MM.1S (cell line): ENCODE data around the gene ATP6AP1.

ENCODE experiments used
- DNase-seq: peaks from one replicate; pipeline ENCODE4 v3.0.0-alpha.2; 2015
- H2AFZ ChIP-seq: fragments of 300-600 bp; sonication (generic); 2 replicates; pipeline ENCODE4 v1.6.0; 2016; ENCODE audit warnings: antibody characterized with exemption, low read length
- H3F3A ChIP-seq: fragments of 300-600 bp; sonication (generic); 2 replicates; pipeline ENCODE4 v1.6.1; 2016; ENCODE audit warnings: mild to moderate bottlenecking, antibody characterized with exemption, low read length, moderate library complexity, mixed read lengths; ENCODE audit not compliant: insufficient read depth
- H3K27ac ChIP-seq: fragments of 300-600 bp; sonication (generic); 2 replicates; pipeline ENCODE4 v1.5.1; 2016; ENCODE audit warnings: mild to moderate bottlenecking, low read length
- H3K27me3 ChIP-seq: fragments of 300-600 bp; sonication (generic); replicated peaks from 2 replicates; pipeline ENCODE4 v1.6.0; 2016; ENCODE audit warnings: low read length; ENCODE audit not compliant: insufficient read depth
- H3K36me3 ChIP-seq: fragments of 300-600 bp; sonication (generic); replicated peaks from 2 replicates; pipeline ENCODE4 v1.6.1; 2016; ENCODE audit warnings: mild to moderate bottlenecking, low read length, mixed read lengths; ENCODE audit not compliant: insufficient read depth
- H3K4me1 ChIP-seq: fragments of 300-600 bp; sonication (generic); 2 replicates; pipeline ENCODE4 v1.6.1; 2016; ENCODE audit warnings: low read length, mixed read lengths
- H3K4me2 ChIP-seq: fragments of 300-600 bp; sonication (generic); 2 replicates; pipeline ENCODE4 v1.6.0; 2016; ENCODE audit warnings: low read depth, low read length
- H3K4me3 ChIP-seq: fragments of 300-600 bp; sonication (generic); 2 replicates; pipeline ENCODE4 v1.5.1; 2016; ENCODE audit warnings: low read length, mixed read lengths
- H3K79me2 ChIP-seq: fragments of 300-600 bp; sonication (generic); 2 replicates; pipeline ENCODE4 v1.6.1; 2016; ENCODE audit warnings: mixed run types, low read length, mixed read lengths
- H3K9ac ChIP-seq: fragments of 300-600 bp; sonication (generic); 2 replicates; pipeline ENCODE4 v1.6.1; 2016; ENCODE audit warnings: low read length, mixed read lengths
- H3K9me2 ChIP-seq: fragments of 300-600 bp; sonication (generic); replicated peaks from 2 replicates; pipeline ENCODE4 v1.6.1; 2016; ENCODE audit warnings: mild to moderate bottlenecking, low read length, mixed read lengths; ENCODE audit not compliant: insufficient read depth
- H3K9me3 ChIP-seq: fragments of 300-600 bp; sonication (generic); replicated peaks from 2 replicates; pipeline ENCODE4 v1.6.1; 2016; ENCODE audit warnings: mild to moderate bottlenecking, low read length, mixed read lengths; ENCODE audit not compliant: insufficient read depth
- H4K20me1 ChIP-seq: fragments of 300-600 bp; sonication (generic); 2 replicates; pipeline ENCODE4 v1.6.1; 2016; ENCODE audit warnings: mild to moderate bottlenecking, low read length, moderate library complexity, mixed read lengths; ENCODE audit not compliant: insufficient read depth
- EZH2 ChIP-seq: fragments of 300-600 bp; sonication (generic); optimal IDR thresholded peaks from 2 replicates; pipeline ENCODE3; 2017; ENCODE audit warnings: low read depth, mild to moderate bottlenecking, antibody characterized with exemption, low read length, mixed read lengths
- EZH2phosphoT487 ChIP-seq: fragments of 300-600 bp; sonication (generic); IDR thresholded peaks from 2 replicates; pipeline ENCODE4 v1.6.1; 2018; ENCODE audit warnings: antibody characterized with exemption, low read length
- TF ChIP-seq, protein P1 (sequence below): fragments of 300-600 bp; sonication (generic); IDR thresholded peaks from 2 replicates; pipeline ENCODE4 v1.5.1; 2016; ENCODE audit warnings: antibody characterized with exemption, low read length, mixed read lengths

Gene ATP6AP1

GRCh38 chrX:154473683-154474082 is 45.2 kb downstream of the ATP6AP1 start:
- H3K4me1 ChIP-seq: no peaks in the 10 kb centered on the region
- H3F3A ChIP-seq: no peaks in the 10 kb centered on the region
- H3K9me2 ChIP-seq: no peaks in the 10 kb centered on the region
- no peak for DNase-seq
- H4K20me1 ChIP-seq: no peaks in the 10 kb centered on the region
- no peak overlapping the region for H2AFZ ChIP-seq
- no peaks in the 10 kb centered on the region for H3K36me3 ChIP-seq
- no peak overlapping the region for H3K4me3 ChIP-seq
- H3K9ac ChIP-seq: no peak overlapping the region
- no peak overlapping the region for H3K27ac ChIP-seq
- TF ChIP-seq EZH2phosphoT487 (no peak), EZH2 (no peak)
- TF ChIP-seq, protein P1, sequence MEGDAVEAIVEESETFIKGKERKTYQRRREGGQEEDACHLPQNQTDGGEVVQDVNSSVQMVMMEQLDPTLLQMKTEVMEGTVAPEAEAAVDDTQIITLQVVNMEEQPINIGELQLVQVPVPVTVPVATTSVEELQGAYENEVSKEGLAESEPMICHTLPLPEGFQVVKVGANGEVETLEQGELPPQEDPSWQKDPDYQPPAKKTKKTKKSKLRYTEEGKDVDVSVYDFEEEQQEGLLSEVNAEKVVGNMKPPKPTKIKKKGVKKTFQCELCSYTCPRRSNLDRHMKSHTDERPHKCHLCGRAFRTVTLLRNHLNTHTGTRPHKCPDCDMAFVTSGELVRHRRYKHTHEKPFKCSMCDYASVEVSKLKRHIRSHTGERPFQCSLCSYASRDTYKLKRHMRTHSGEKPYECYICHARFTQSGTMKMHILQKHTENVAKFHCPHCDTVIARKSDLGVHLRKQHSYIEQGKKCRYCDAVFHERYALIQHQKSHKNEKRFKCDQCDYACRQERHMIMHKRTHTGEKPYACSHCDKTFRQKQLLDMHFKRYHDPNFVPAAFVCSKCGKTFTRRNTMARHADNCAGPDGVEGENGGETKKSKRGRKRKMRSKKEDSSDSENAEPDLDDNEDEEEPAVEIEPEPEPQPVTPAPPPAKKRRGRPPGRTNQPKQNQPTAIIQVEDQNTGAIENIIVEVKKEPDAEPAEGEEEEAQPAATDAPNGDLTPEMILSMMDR: no peak
- H3K79me2 ChIP-seq: no peaks in the 10 kb centered on the region
- H3K9me3 ChIP-seq: no peaks in the 10 kb centered on the region
- no peak overlapping the region for H3K4me2 ChIP-seq
- H3K27me3 ChIP-seq: no peaks in the 10 kb centered on the region

DNA sequence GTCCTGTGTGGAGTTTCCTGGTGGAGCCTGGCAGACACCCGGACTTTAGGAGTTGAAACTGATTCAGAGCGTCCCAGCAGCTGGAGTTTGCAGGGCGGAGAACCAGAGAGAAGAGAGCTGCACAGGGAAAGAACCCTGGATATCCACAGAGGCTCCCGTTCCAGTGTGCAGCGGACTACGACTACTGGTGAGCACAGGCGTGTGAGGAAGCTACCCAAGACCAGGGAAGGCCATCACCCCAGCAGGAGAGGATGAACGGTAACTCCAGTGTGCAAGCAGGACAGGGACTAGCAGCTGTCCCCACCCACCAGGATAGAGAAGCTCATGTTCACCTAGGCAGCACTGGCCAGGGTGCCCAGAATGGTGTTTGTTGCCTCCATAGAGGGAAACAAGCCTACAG is 48.3 kb downstream of the ATP6AP1 start:
- Histone ChIP-seq H3K9me3 (no peaks in the 10 kb centered on the region), H3K27ac (no peak overlapping the region)

GRCh38 chrX:154477891-154478477 is 49.5 kb downstream of the ATP6AP1 start:
- H3K4me2 ChIP-seq: peak overlapping the region; percentile 60; the same call in 1 of the 2 replicates
- H3K9me3 ChIP-seq: no peaks in the 10 kb centered on the region
- no peaks in the 10 kb centered on the region for H3F3A ChIP-seq
- no peaks in the 10 kb centered on the region for H3K27me3 ChIP-seq
- no peak overlapping the region for H3K27ac ChIP-seq
- H4K20me1 ChIP-seq: no peaks in the 10 kb centered on the region
- H3K4me3 ChIP-seq: peak overlapping the region; percentile 47
- peak overlapping the region; percentile 61; the same call in 1 of the 2 replicates for H3K9ac ChIP-seq
- DNase-seq: no peak
- H3K36me3 ChIP-seq: no peaks in the 10 kb centered on the region
- no peak overlapping the region for H2AFZ ChIP-seq
- H3K9me2 ChIP-seq: no peaks in the 10 kb centered on the region
- TF ChIP-seq EZH2 (no peak), EZH2phosphoT487 (no peak)
- TF ChIP-seq, protein P1: no peak
- H3K79me2 ChIP-seq: no peaks in the 10 kb centered on the region
- no peaks in the 10 kb centered on the region for H3K4me1 ChIP-seq

More for the DNA sequence above, 48.3 kb downstream of the ATP6AP1 start:
- Histone ChIP-seq H3K79me2 (no peaks in the 10 kb centered on the region), H3K9me2 (no peaks in the 10 kb centered on the region), H3K4me2 (no peak overlapping the region), H4K20me1 (no peaks in the 10 kb centered on the region), H3K36me3 (no peaks in the 10 kb centered on the region), H3K4me3 (no peak overlapping the region), H3K4me1 (no peaks in the 10 kb centered on the region), H3K27me3 (no peaks in the 10 kb centered on the region), H3F3A (no peaks in the 10 kb centered on the region), H2AFZ (no peak overlapping the region), H3K9ac (no peak overlapping the region)
- no peak for DNase-seq
- TF ChIP-seq EZH2 (no peak), EZH2phosphoT487 (no peak)
- TF ChIP-seq, protein P1: no peak
